Stimulated activated CD4-positive, alpha-beta T cell treated with anti-CD3 and anti-CD28 coated beads, TNF-alpha, amount 100 ng/mL, for 24 hours (primary cell): ENCODE results near the gene ZNF254.
"Not testable (repeated sequence)": the region's sequence is repeated elsewhere in the genome, so short reads cannot be mapped to it uniquely, and the experiment has no call there.

ENCODE experiments used
- DNase-seq, 3 experiments: peaks; one replicate each; pipeline ENCODE4 v3.0.0-alpha.2; 2020; ENCODE audit warnings: low read depth in 3 of 3

Gene ZNF254

DNA sequence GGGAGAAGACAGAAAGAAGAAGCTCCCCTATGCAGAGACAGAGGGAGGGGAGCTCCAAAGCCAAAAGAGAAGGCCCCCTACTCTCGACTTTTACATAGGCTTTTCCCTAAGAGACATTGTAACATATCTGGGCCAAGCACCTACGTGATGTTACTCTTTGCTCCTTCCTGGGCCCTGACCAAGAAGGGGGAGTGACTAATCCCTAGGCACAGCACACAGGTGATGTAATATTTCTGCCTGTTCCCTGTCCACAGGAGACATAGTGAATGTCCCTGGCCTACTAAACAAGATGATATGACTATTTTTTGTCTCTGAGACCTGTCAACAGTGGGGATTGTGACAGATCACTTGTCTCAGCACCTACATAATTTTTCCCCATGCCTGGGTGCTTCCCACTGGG is 15.9 kb upstream of the ZNF254 start:
- DNase-seq = no peak

DNA sequence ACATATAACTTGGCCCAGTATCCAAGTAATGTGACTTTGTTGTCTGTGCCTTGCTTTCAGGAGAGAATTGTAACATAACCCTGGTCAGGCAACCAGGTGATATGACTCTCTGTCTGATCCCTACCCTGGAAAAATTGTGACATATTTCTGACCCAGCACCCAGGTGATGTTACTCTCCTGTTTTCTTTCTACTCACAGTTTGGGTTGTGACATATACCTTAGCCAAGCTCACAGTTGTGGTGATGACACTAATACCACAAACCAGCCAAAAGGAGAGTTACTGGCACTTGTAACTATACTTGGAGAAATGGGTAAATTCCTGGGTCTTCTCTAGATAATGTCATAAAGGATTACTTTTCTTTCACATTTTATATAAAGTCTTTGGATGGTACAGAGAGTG is 14.3 kb upstream of the ZNF254 start:
- no peak for DNase-seq

GRCh38 chr19:24073807-24074206 is 13.2 kb upstream of the ZNF254 start:
- no peak for DNase-seq

GRCh38 chr19:24074720-24075454 is 12.1 kb upstream of the ZNF254 start:
- DNase-seq = no peak

- not testable (repeated sequence) for DNase-seq
Measured at GRCh38 chr19:24075530-24075929, 11.5 kb upstream of the ZNF254 start.

- no peak for DNase-seq
Measured at GRCh38 chr19:24078680-24079079, 8.3 kb upstream of the ZNF254 start.

GRCh38 chr19:24081056-24081455 is 5.9 kb upstream of the ZNF254 start:
- DNase-seq = no peak

DNA sequence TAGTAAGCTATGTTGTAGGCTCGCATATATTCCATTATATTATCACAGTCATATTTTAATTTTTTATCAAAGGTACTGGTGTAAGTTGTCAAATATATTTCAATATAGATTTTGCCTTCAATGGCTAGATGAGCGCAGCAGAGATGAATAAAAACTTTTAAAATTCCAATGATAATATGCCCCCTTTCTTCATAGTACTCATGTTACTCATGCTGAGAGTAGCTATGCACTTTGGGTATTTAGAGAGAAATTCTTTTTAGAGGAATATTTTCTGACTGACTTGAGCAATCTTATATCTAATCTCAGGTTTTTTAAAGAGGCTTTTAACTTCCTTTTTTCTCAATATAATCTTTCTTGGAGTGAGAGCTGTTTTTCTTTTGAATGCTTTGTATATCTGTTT is 11.4 kb downstream of the ZNF254 start:
- no peak for DNase-seq

DNA sequence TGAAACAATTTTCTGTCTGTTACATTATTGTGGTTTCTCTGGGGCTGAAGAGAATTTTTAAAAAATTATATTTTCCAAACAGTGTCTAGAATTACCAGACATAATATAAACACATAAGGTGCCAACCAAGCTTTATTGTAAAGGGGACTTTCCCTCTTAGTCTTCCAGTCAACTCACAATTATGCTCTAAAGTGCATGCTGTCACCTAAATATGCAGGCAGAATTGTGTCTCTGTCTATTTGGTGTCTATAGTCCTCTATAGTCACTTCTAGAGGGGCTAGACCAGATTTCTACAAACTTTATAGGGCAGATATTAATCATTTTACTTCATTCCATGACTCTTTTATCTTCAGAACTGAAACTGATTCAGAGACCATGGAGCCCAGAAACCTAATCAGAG is 12.8 kb downstream of the ZNF254 start:
- no peak for DNase-seq

DNA sequence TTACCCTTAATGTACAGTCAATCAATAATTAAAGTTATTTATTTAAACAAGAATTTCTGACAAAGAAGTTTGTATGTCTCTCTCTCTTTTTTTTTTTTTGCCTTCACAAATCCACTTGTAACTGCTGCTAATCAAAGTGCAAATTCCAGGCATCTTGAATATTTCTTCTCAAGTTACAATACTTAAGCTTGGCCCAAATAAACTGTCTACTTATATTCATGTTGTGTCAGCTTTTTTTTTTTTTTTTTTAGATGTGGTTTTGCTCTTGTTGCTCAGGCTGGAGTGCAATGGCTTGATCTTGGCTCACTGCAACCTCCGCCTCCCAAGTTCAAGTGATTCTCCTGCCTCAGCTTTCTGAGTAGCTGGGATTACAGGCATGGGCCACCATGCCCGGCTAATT is 13.6 kb downstream of the ZNF254 start:
- not testable (repeated sequence) for DNase-seq

- DNase-seq = no peak
Measured at GRCh38 chr19:24101459-24102115, 14.6 kb downstream of the ZNF254 start.

GRCh38 chr19:24127601-24128000 is 40.6 kb downstream of the ZNF254 start:
- no peak for DNase-seq

DNA sequence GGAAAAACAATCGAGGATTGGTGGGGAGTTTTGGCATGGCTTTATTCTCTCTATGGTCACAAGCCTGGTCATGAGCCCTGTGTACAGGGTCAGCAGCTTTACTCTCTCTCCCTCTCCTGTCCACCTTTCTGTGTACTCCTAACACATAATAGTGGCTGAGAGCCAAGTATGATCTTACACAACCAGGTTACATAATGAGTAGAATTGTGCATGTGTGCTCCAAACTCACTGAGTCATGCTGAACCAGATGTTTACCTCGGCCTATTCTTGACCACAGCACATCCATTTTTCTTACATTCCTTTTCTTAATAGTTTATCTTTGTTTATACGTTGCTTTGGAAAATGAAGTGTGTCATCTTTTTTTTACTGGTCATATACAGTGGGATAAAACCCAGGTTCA is 53.1 kb downstream of the ZNF254 start:
- DNase-seq = no peak

DNA sequence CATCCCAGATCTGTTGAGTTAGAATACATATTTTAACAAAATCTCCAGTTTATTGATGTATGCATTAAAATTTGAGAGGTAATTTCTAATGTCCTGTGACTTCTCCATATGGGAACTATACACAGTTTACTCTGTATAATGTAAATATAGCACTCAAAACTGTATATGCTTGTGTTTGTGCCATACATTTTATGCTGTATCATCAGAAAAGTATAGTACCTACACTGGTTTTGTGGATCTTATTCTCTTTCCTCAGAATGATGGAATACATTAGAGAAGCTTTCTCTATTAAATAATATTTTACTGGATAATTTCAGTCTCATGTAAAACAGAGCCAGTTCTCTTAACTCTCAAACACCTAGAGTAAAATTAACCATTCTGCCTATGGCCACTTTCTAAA is 53.6 kb downstream of the ZNF254 start:
- DNase-seq = no peak

- DNase-seq = no peak
Measured at GRCh38 chr19:24141612-24142011, 54.6 kb downstream of the ZNF254 start.

- no peak for DNase-seq
Measured at GRCh38 chr19:24142771-24143170, 55.8 kb downstream of the ZNF254 start.

- DNase-seq = no peak
Measured at GRCh38 chr19:24159707-24160106, 72.7 kb downstream of the ZNF254 start.

DNA sequence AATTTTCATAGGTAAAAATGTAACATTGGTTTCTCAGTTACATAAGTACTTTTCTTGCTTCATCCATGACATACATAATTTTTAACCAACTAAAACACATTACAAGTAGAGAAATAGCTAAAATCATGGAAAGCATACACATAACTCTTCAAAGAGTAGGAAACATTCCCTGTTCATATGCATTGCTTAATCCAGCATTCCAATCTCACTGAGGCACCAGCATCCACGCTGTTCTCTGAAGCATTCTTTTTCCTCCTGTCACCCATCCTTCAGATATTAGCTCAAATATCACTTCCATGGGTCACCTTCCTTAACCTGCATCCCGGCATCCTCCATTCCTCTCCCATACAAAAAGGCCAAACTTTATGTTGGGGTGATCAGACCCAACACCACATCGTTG is 79.1 kb downstream of the ZNF254 start:
- no peak for DNase-seq

- no peak for DNase-seq
Measured at GRCh38 chr19:24173882-24174281, 86.9 kb downstream of the ZNF254 start.

- DNase-seq = no peak
Measured at GRCh38 chr19:24177686-24178085, 90.7 kb downstream of the ZNF254 start.

GRCh38 chr19:24178207-24178606 is 91.2 kb downstream of the ZNF254 start:
- no peak for DNase-seq
